GM18499 (cell line): ENCODE measurements around the gene AARS1.
"Not testable (repeated sequence)": the region's sequence is repeated elsewhere in the genome, so short reads cannot be mapped to it uniquely, and the experiment has no call there.

Experiments used
- ATAC-seq: cut with Tn5 transposase; IDR thresholded peaks from one replicate; pipeline ENCODE4 v1.9.1; 2021; ENCODE audit warnings: moderate number of reproducible peaks; ENCODE audit not compliant: insufficient read depth, unreplicated experiment

Gene AARS1

DNA sequence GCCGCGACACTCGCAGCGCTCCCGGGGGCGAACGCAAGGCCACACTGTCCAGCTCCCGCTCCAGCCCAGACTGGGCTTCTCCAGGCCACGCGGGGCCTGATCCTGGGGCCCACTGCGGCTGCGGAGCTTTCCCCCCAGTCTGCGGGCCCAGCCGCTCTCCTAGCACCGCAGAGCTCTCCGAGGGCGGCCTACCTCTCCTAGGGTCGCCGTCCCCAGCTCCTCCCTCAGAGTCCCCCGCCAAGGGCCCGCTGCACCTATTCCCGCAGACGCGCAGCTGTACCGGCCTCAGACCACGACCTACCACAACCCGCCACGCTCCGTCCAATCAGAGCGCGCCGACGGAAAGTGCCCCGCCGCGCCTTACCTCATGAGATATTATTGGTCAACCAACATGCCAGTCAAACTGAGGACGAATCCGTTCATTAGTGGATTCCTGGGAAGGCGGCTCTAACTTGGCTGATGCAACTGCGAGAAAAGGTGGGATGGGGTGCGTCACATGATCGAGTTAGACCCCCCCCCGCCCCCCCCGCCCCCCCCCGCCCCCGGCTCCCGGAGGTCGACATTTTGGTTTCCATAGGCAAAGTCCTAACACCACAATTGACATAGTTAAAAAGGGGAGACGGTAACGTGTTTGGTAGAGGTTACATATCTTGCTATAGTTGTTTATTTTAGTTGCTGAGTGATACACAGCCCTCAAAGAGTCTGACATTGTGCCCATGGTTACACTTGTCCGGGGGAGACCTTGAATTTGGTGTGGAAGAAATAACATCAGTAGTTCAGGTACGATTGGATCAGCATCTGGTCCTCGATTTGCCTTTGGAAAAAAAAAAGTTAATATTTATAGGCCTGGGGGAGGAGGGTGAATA, at the start of gene AARS1:
TSS of gene AARS1 (minus strand) at position 278 of the 866 bp plus-strand sequence. CDS start 6,743 bp downstream, outside the sequence.
- peak; percentile 86 for ATAC-seq

GRCh38 chr16:70337814-70338213, 48.5 kb upstream of the AARS1 start:
- ATAC-seq: no peak

DNA sequence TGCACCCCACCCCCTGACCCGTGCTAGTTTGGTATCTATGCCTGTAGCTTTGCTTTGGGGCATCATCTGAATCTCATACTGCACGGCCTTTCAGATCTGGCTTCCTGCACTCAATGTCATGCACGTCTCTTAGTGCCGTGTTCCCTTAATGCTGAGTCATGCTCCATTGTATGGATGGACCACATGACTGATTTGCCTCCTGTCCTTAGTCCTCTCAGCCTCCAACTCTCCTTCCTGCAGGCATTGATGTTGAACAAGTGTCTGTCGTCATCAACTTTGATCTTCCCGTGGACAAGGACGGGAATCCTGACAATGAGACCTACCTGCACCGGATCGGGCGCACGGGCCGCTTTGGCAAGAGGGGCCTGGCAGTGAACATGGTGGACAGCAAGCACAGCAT, 43.4 kb upstream of the AARS1 start:
- not testable (repeated sequence) for ATAC-seq

GRCh38 chr16:70331588-70332358, 42.5 kb upstream of the AARS1 start:
- ATAC-seq: no peak

- ATAC-seq: no peak
Observed at GRCh38 chr16:70331091-70331490, 41.8 kb upstream of the AARS1 start.

DNA sequence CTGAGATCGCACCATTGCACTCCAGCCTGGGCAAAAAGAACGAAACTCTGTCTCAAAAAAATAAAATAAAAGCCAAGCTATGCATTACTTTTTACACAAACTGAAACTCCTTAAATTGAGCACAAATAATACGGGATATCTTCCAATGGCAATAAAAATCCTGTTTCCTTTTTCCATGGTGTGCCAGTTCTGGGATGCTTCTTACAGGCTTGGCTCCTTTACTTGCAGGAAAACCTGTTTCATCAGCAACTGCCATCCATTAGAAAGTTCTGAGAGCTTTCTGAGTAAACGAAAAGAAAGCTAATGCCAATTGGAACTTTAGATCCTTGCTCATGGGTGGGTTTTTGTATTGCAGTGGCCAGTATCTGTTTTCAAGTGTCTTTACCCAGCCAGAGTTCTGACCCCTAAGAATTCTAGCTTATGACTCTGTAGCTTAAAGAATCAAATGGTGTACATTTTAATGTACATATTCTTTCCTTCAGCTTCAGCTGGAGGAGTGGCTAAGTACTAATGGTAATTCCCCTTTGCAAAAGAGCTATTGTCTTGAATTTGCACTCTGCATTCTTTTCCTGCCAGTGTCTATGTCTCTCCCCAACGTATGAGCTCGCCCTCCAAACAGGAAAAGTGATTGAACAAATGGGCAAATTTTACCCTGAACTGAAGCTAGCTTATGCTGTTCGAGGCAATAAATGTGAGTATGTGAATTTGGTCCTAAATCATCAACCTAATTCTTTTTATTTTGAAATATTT, 35.9 kb upstream of the AARS1 start:
- ATAC-seq: no peak

DNA sequence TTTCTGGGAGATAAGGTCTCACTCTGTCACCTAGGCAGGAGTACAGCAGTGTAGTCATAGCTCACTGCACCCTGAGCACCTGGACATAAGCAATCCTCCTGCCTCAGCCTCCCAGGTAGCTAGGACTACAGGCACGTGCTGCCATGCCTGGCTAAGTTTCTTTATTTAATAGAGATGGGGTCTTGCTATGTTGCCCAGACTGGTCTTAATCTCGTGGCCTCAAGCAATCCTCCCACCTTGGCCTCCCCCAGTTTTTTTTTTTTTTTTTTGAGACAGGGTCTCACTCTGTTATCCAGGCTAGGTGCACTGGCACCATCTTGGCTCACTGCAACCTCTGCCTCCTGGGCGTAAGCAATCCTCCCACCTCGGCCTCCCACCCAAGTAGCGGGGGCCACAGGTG, 30.8 kb upstream of the AARS1 start:
- ATAC-seq: no peak

- not testable (repeated sequence) for ATAC-seq
Observed at GRCh38 chr16:70307726-70308125, 18.4 kb upstream of the AARS1 start.

DNA sequence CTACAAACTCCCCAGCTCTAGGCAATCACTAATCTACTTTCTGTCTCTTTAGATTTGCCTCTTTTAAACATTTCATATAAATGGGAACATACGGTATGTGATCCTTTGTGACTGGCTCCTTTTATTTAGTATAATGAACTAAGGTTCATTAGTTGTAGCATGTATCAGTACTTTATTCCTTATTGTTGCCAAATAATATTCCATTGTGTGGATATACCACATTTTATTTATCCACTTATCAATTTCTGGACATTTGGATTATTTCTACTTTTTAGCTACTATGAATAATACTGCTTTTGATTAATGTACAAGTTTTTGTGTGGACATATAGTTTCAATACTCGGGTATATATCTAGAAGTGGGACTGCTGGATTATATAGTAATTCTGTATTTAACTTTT, 17.6 kb upstream of the AARS1 start:
- ATAC-seq: no peak

DNA sequence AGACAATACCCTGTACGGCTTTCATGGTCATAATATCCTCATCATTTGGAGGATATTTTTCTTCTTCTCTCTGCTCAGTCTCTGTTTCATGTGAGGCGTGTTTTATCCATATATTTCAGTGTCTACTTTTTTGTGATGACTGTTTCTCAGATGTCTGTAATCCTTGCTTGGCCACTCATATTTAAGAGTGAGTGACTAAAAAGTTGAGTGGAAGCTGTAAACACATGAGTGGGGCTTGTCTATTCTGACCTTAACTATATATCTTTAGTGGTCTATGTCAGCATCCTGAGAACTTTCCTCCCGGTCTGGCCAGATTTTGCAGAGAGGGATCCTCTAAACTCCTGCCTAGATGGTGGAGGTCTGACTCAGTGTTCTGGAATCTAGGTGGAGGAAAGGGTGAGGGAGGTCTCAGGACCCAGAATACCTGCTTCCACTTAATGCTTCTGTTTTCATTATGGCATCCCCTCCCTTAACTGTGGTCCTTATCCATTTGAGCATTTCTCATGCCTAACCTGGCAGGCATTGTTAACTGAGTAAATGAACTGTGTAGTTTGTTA, 15.7 kb upstream of the AARS1 start:
- no peak for ATAC-seq

- no peak for ATAC-seq
Observed at GRCh38 chr16:70302745-70303144, 13.4 kb upstream of the AARS1 start.

GRCh38 chr16:70301121-70301520, 11.8 kb upstream of the AARS1 start:
- ATAC-seq: no peak

DNA sequence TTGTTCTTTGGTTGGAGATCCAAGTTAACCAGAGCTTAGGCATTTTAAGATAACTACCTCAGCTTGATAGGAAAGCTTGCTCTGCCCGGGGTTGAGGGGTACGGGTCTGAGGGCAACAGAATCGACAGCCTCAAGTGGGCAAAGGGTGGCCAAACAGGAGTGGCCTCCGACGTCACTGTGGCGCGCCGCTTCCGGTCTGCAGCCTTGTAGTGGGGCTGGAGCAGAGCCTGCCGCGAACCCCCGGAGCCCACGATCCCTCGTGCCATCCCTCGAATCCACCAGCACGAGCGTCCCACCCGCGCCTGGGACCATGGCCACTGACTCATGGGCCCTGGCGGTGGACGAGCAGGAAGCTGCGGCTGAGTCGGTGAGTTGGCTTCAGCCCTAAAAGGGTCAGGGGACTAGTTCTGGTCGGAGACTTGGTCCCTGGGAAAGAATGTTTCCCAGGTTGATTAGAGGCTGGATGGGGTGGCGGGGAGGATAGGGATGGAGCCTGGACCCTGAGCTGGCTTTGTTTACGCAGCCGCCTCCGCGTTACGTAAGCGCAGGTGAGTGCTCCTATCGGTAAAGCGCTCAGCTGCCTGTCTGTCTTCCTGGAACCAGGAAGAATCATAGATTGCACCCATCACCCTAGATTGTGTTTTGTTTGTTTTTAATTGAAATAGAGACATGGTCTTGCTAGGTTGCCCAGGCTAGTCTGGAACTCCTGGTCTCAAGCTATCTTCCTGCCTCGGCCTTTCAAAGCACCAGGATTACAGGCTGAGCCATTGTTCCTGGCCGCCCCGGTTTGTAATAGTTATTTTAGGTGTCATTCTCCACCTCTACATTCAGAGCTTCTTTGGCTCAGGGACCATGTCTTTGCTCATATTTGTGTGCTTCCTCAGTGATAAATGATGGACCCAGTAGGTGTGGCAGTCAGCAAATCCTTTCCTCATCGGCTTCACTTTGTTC, 10.0 kb upstream of the AARS1 start, which contains the start of gene DDX19B:
TSS of gene DDX19B (plus strand) at position 199 of the 951 bp plus-strand sequence. CDS start at position 311, 112 bp downstream.
- no peak for ATAC-seq

- ATAC-seq: no peak
Observed at GRCh38 chr16:70295634-70296033, 6.3 kb upstream of the AARS1 start.

DNA sequence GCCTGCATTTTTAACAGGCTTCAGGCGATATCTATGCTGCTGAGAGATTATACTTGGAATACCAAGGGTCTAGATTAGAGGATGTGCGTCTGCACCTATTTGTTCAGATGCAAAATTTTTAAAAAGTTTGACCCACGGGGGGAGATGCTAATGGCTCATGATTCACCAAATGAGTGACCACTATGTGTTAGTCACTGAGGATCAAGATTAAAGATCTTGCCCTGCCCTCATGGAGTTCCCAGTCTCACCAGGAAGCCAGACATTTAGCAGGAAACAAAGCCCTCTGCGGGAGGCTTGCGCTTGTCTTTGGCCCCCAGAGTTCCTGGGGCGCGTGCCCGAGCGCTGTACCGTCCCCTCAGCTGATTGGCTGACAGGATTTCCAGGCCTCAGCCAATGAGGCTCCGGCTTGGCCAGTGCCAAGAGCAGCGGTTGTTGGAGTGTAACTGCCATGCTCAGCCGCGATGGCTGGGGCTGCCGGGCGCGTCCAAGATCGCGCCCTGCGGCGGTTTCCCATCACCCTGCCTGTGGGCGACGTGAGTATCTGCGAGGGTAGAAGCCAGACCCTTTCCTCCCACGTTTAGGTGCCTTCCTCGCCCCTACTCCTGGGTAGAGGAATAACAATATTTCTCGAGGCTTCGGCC, 5.2 kb upstream of the AARS1 start:
- no peak for ATAC-seq

DNA sequence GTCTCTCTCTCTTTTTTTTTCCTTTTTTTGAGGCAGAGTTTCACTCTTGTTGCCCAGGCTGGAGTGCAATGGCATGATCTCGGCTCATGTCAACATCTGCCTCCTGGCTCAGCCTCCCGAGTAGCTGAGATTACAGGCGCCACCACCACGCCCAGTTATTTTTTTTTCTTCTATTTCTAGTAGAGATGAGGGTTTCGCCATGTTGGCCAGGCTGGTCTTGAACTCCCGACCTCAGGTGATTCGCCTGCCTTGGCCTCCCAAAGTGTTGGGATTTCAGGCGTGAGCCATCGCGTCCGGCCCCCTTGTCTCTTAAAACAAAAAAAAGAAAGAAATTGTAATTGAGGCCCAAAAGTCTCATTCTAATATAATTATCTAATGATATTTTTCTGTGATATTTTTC, 2.8 kb upstream of the AARS1 start:
- not testable (repeated sequence) for ATAC-seq

GRCh38 chr16:70290949-70291519, 1.7 kb upstream of the AARS1 start:
- no peak for ATAC-seq

- ATAC-seq: not testable (repeated sequence)
Observed at GRCh38 chr16:70287304-70287971, 1.9 kb downstream of the AARS1 start.
